Erythroblast (primary cell): ENCODE results near the gene AGR2.
A peak's percentile ranks its signal among the peaks of the same experiment; 100 is the strongest.

Experiments
- GATA1 ChIP-seq: IDR thresholded peaks from 2 replicates; pipeline ENCODE4 v1.6.1; 2011; ENCODE audit warnings: low read depth, mild to moderate bottlenecking, control low read depth, low read length, moderate library complexity
- POLR2A ChIP-seq: IDR thresholded peaks from 2 replicates; pipeline ENCODE4 v1.6.1; 2011; ENCODE audit warnings: mild to moderate bottlenecking, low read length

DNA sequence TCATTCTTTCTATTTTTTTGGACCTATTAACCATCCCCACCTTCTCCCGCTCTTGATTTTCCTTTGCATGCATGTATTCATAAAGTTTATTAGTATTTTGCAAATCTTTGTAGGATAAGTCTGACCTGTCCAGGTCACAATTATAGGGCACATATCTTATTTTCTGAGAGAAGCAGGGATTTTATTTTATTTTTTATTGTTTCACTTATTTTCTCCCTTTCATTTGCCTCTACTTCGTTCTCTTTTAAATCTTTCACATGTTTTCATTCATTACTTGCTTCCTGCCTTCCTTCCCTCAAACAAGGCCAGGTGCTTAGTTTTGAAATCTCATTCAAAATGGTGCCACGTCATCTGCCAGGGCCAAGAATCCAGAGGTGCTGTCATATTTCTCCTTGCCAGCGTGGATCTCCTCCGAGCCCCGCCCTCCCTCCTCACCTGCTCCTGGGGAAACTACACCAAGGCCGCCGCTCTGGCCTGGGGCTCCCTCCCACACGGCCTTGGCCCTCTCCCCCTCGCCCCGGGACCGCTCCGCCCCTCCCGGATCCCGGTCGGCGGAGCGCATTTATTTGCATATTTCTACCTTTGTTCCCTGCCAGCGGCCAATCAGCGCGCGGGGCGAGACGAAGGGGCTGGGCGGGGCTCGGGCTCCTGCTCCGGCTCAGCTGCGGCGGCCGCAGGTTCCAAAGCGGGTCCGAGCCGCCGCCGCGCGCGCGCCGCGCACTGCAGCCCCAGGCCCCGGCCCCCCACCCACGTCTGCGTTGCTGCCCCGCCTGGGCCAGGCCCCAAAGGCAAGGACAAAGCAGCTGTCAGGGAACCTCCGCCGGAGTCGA is 51.5 kb downstream of the AGR2 start, which contains the start of gene TSPAN13:
- peak; percentile 55 for TF ChIP-seq POLR2A
- no peak for TF ChIP-seq GATA1
